Raji (cell line): ENCODE data around the gene FOLR2.

Source experiments
- POLR2A ChIP-seq: IDR thresholded peaks from 2 replicates; pipeline ENCODE4 v1.6.1; 2011; ENCODE audit warnings: low read depth, low read length, control low read depth; ENCODE audit not compliant: insufficient read depth

Gene FOLR2

GRCh38 chr11:72244361-72245262 lies 28.0 kb downstream of the FOLR2 start:
- TF ChIP-seq POLR2A, result no peak

- no peak for TF ChIP-seq POLR2A
Observed at GRCh38 chr11:72245263-72245816, 28.7 kb downstream of the FOLR2 start.

- TF ChIP-seq POLR2A, result no peak
Observed at GRCh38 chr11:72247584-72247983, 31.0 kb downstream of the FOLR2 start.

- TF ChIP-seq POLR2A, result no peak
Observed at GRCh38 chr11:72249961-72250360, 33.4 kb downstream of the FOLR2 start.

- TF ChIP-seq POLR2A, result no peak
Observed at GRCh38 chr11:72250661-72251464, 34.3 kb downstream of the FOLR2 start.

- no peak for TF ChIP-seq POLR2A
Observed at GRCh38 chr11:72251614-72252013, 35.0 kb downstream of the FOLR2 start.

- no peak for TF ChIP-seq POLR2A
Observed at GRCh38 chr11:72253392-72253791, 36.8 kb downstream of the FOLR2 start.

- no peak for TF ChIP-seq POLR2A
Observed at GRCh38 chr11:72254299-72254993, 37.9 kb downstream of the FOLR2 start.

GRCh38 chr11:72257570-72257969 lies 41.0 kb downstream of the FOLR2 start:
- no peak for TF ChIP-seq POLR2A

- TF ChIP-seq POLR2A, result no peak
Observed at GRCh38 chr11:72259490-72259889, 42.9 kb downstream of the FOLR2 start.

GRCh38 chr11:72260574-72260973 lies 44.0 kb downstream of the FOLR2 start:
- TF ChIP-seq POLR2A, result no peak

- no peak for TF ChIP-seq POLR2A
Observed at GRCh38 chr11:72263361-72263760, 46.8 kb downstream of the FOLR2 start.

- TF ChIP-seq POLR2A, result no peak
Observed at GRCh38 chr11:72265951-72266350, 49.4 kb downstream of the FOLR2 start.

GRCh38 chr11:72267956-72268617 lies 51.5 kb downstream of the FOLR2 start:
- no peak for TF ChIP-seq POLR2A
